KOPT-K1 (cell line): ENCODE results near the gene TMEM94.
"Not testable (repeated sequence)": the region's sequence is repeated elsewhere in the genome, so short reads cannot be mapped to it uniquely, and the experiment has no call there.

Source experiments
- H3K27ac ChIP-seq: fragments of 200-600 bp; sonication (generic); 2 replicates; pipeline ENCODE4 v1.5.1; 2016; ENCODE audit warnings: antibody characterized with exemption, mild to moderate bottlenecking, low read depth, low read length; ENCODE audit not compliant: poor library complexity, severe bottlenecking
- H3K36me3 ChIP-seq: fragments of 200-600 bp; sonication (generic); 2 replicates; pipeline ENCODE4 v1.5.1; 2017; ENCODE audit warnings: antibody characterized with exemption, mild to moderate bottlenecking, low read length, moderate library complexity; ENCODE audit not compliant: insufficient read depth
- H3K9me3 ChIP-seq: fragments of 200-600 bp; sonication (generic); 2 replicates; pipeline ENCODE4 v1.5.1; 2017; ENCODE audit warnings: antibody characterized with exemption, low read length, mild to moderate bottlenecking; ENCODE audit not compliant: insufficient read depth, poor library complexity, severe bottlenecking

The TMEM94 gene

GRCh38 chr17:75514919-75515495 lies 58.6 kb downstream of the TMEM94 start:
- Histone ChIP-seq H3K27ac (peak overlapping the region; percentile 76), H3K36me3 (peaks cover 30% of the 10 kb centered on the region), H3K9me3 (no peaks in the 10 kb centered on the region)

DNA sequence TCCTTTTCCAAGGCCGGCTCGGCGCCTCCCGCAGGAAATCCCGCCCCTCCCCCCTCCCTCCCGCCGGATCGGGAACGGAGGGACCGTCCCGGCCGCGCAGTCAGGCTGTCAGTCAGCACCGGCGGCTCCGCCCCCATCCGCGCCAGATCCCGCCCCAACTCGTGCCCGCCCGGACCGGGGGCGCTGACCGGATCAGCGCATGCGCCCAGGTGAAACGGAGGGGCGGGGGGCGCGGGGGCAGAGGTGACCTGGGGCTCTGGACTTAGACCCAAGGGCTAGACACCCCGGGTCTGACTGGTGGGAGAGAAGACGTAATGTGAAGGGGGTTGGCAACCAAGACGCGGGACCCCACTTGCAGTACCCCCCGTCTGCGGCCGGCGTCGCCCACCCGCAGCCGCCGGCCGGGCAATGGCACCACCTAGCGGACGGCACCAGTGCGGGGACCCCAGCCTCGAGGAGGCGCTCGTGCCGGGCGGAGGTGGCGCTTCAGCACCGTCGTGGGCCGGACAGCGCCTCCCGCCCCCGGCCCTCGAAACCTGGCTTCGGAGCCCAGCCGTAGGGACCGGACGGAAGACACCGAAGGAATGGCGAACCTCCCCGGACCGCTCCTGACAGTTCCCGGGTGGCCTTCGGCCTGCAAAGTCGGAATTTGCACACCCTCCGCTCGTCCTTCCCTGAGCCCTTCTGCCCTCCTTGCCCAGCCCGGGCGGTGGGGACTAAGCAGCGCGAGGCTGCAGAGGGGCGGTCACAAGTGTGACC lies 59.2 kb downstream of the TMEM94 start, which contains the start of gene CASKIN2:
Gene CASKIN2, minus strand, starts transcription at position 42 of the 759 bp plus-strand sequence. CDS start 1,733 bp downstream, outside the sequence.
- peaks cover 36% of the 10 kb centered on the region for H3K36me3 ChIP-seq
- peak within 1 kb of the TSS; percentile 76 for H3K27ac ChIP-seq
- H3K9me3 ChIP-seq = no peaks in the 10 kb centered on the region

DNA sequence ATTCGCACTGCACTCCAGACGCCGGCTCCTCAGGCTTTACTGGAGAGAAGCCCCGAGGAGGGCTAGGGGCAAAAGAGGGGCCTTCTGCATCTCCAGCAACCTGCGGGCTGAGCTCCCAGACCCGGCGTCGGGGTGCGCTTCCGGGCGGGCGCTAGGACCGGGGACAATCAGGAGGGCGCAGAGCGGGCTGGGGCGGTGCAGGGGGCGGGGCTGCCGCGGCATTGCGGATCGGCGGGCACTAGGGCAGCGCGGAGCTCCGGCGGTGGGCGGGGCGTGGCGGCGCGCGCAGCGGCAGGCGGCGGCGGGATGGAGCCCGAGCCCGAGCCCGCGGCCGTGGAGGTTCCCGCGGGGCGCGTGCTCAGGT lies 59.8 kb downstream of the TMEM94 start, which contains the start of gene TSEN54:
Gene TSEN54, plus strand, starts transcription at position 274 of the 364 bp plus-strand sequence. Its CDS starts 33 bp downstream, at position 307.
- H3K9me3 ChIP-seq = no peaks in the 10 kb centered on the region
- peaks cover 42% of the 10 kb centered on the region for H3K36me3 ChIP-seq
- peak within 1 kb of the TSS; percentile 76 for H3K27ac ChIP-seq

- Histone ChIP-seq H3K36me3 (peaks cover 44% of the 10 kb centered on the region), H3K9me3 (no peaks in the 10 kb centered on the region), H3K27ac (peak overlapping the region; percentile 76)
These were observed 60.3 kb downstream of the TMEM94 start for GRCh38 chr17:75516619-75517296.

GRCh38 chr17:75517297-75517865 lies 60.9 kb downstream of the TMEM94 start:
- Histone ChIP-seq H3K27ac (peak overlapping the region; percentile 76), H3K36me3 (peaks cover 44% of the 10 kb centered on the region), H3K9me3 (no peaks in the 10 kb centered on the region)

GRCh38 chr17:75518201-75518600 lies 61.8 kb downstream of the TMEM94 start:
- Histone ChIP-seq H3K27ac (peak overlapping the region; percentile 76), H3K36me3 (peaks cover 44% of the 10 kb centered on the region), H3K9me3 (no peaks in the 10 kb centered on the region)

- peak overlapping the region; percentile 76 for H3K27ac ChIP-seq
- H3K9me3 ChIP-seq = no peaks in the 10 kb centered on the region
- peaks cover 53% of the 10 kb centered on the region for H3K36me3 ChIP-seq
These were observed 62.6 kb downstream of the TMEM94 start for GRCh38 chr17:75518983-75519537.

GRCh38 chr17:75520413-75520812 lies 64.0 kb downstream of the TMEM94 start:
- peaks cover 63% of the 10 kb centered on the region for H3K36me3 ChIP-seq
- not testable (repeated sequence) for H3K27ac ChIP-seq, H3K9me3 ChIP-seq

GRCh38 chr17:75521290-75521689 lies 64.9 kb downstream of the TMEM94 start:
- no peak overlapping the region for H3K27ac ChIP-seq
- H3K36me3 ChIP-seq = peaks cover 67% of the 10 kb centered on the region
- no peaks in the 10 kb centered on the region for H3K9me3 ChIP-seq

DNA sequence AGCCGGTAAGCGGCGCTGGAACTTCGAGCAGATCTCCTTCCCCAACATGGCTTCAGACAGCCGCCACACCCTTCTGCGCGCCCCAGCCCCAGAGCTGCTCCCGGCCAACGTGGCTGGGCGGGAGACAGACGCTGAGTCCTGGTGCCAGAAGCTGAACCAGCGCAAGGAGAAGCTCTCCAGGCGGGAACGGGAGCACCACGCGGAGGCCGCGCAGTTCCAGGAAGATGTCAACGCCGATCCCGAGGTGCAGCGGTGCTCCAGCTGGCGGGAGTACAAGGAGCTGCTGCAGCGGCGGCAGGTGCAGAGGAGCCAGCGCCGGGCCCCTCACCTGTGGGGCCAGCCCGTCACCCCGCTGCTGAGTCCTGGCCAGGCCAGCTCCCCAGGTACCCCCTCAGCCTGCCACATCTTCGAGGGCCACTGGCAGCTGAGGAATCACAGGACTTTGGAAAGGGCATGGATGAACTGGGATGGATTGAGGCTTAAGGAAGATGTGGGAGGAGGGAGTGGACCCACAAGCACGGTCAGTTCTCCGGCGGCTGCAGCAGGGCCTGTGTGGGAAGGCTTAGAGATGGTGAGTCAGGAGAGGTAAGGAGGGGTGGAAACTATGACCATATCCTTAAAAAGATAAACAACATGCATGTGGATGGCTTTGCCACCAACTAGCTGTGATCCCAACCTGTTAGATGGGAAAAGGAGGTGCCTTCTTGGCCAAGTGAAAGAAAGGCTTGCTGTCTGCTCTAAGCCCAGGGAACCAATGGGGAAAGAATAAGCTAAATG lies 65.7 kb downstream of the TMEM94 start:
- peaks cover 71% of the 10 kb centered on the region for H3K36me3 ChIP-seq
- no peaks in the 10 kb centered on the region for H3K9me3 ChIP-seq
- no peak overlapping the region for H3K27ac ChIP-seq

DNA sequence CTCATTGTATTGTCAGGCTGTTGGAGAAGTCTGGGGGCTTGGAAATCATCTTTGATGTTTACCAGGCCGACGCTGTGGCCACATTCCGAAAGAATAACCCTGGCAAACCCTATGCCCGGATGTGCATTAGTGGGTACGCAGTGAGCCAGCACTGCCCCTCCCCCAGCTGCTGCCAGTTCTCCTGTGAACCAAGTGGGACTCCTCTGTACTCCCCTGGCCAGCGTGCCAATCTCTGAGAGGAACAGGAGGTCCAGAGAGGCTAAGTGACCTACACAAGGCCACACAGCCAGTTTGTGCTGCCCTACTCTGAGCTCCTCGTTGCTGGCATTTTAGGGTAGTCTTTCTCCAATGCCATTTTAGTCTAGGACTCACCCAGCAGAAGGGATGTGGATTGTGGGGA lies 67.2 kb downstream of the TMEM94 start:
- Histone ChIP-seq H3K9me3 (no peaks in the 10 kb centered on the region), H3K27ac (no peak overlapping the region), H3K36me3 (peaks cover 71% of the 10 kb centered on the region)

- Histone ChIP-seq H3K36me3 (peaks cover 64% of the 10 kb centered on the region), H3K9me3 (no peaks in the 10 kb centered on the region), H3K27ac (no peak overlapping the region)
These were observed 68.0 kb downstream of the TMEM94 start for GRCh38 chr17:75524269-75524969.

DNA sequence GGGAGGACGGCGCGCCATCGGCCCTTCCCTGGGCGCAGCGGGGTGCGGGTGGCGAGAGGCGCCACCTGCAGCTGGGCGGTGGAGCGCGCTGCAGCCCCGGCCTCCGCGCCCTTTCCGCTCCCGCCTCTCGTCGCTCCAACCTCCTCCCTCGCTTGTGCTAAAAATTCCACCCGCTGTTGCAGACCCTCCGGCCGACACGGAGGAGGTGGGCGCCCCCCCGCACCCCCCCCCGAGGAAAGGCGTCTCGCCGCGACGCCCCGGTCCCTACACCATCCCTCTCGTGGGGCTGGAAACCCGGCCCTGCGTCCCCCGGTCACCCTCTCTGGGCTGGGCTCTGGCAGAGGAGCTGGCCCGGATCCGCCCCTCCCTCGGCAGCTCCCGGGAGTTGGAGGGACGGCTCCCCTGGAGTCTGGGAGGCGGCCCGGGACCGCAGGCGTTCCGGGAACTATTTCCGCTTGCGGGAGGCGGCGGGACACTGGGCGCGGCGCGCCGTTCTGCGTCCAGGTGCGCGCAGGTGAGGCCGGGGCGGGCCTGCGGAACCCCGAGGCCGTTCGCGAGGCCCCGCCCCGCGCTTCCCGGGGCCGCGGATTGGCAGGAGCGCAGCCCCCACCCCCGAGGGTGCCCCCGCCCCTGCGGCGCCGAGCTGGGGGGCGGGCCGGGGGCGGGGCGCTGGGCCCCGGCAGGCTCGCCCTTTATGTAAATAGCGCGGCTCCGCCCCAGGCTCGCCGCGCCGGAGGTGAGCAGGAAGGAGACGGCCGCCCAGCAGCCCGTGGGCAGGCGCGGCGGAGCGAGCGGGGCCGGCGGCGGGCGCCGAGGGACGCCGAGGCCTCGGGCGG lies 68.8 kb downstream of the TMEM94 start, which contains the start of gene LLGL2:
Gene LLGL2, plus strand, starts transcription at position 728 of the 836 bp plus-strand sequence. CDS start 17,730 bp downstream, outside the sequence.
- Histone ChIP-seq H3K27ac (no peak within 1 kb of the TSS), H3K9me3 (no peaks in the 10 kb centered on the region), H3K36me3 (peaks cover 57% of the 10 kb centered on the region)
